GM19193 (cell line): ENCODE data around the gene ENC1.

ENCODE experiments used
- POLR2A ChIP-seq: IDR thresholded peaks from 4 replicates; pipeline ENCODE4 v1.6.1; 2011; ENCODE audit not compliant: insufficient read depth, insufficient read length; ENCODE audit errors: extremely low read depth

The ENC1 gene

DNA sequence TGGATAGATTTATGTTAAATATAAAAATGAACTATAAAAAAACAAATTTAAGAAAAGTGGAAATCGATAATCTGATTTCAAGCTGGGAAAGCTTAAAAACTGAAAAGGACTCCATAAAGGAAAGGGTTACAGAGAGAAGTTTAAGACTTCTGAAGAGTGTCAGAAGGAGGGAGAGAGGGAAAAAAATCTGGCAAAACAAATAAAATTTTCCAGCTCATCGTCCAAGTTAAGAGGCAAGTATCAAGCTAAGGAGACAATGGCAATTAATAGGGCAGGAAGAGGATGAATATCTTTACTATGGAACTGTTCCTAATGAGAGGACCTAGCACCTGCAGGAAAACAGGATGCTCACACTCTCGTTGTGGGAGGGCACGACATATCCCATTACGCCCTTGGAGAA is 24.0 kb upstream of the ENC1 start:
- no peak for TF ChIP-seq POLR2A

DNA sequence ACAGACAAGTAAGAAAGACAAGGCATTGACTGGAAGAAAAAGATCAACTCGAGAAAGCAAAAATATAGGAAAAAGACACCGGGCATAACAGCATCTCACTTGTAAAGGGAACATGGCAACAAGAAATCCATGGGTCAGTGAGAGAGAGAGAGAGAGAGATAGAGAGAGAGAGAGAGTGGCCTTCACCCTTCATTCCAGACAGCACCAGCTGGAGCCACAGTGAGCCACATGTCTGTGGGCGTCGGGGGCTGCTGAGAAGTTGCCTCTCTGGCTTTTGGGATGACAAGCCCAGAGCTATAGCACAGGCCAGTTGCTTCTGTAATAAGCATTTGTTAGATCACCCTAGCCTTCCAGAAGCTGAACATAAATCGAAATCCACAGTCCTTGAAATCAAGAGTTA is 20.3 kb upstream of the ENC1 start:
- TF ChIP-seq POLR2A: no peak

DNA sequence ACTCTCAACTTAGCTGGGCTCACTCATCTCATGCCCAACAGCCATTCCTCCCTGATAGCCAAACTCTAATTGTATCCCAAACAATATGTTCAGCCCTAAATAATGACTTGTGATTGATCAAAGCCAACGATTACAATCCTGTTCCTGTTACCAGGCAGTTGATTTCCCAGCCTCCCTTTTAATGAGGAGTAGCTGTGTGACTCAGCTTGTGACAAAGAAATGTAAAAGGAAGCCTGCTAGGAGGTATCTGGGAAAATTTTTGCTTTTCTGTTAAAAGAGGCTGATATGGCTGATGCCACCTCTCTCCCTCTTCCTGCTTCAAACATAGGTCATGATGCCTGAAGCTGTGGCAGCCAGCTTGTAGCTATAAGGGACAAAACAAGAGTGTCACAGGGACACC is 19.6 kb upstream of the ENC1 start:
- no peak for TF ChIP-seq POLR2A

DNA sequence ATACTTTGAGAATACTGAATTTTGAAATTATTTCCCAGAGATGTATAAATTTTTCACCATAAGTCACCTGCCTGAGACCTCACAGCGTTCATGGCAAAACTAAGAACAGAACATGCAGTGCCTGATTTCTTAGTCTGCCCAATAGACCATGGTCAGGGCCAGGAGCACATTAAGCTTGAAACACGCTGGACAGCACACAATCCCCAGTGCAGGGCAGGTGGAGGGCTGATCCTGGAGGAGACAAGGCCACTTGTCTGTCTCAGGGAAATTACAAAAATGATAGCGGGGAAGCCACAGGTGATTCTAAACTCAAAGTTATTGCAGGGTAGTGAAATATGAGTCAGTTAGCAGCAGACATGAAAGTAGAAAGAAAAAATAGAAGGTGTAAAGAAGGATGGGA is 18.6 kb upstream of the ENC1 start:
- TF ChIP-seq POLR2A: no peak

DNA sequence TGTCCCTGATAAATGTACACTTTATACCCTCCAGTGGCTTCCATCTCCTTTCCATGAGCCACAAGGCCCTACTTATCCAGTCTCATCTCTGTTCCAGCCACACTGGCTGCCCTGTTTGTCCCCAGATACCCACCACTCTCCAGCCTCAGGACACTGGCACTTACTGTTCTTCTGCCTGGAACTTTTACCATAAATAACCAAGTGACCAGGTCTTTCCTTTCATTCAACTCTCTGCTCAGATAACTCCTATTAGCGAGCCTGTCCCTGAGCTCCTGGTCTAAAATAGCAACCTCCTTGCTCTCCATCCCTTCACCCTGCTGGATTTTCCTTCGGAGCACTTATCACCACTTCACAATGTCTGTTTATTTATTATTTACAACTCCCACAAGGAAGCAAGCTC is 16.6 kb upstream of the ENC1 start:
- no peak for TF ChIP-seq POLR2A

DNA sequence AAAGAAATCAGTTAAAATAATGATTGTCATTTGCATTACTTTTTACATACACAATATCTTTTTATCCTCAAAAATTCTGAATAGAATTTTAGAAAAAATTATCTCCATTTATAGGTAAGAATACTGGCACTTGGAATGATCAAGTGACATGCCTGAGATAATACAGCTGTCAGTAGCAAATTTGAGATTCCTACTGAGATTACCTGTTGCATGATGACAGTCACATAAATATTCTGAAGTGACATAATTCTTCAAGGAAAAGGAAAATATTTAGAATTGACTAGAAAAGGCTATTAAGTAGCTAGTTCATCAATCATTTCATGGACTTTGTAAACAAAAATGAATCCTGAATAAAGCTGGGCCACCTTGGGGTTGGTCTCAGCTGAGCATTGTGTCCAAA is 15.2 kb upstream of the ENC1 start:
- no peak for TF ChIP-seq POLR2A

DNA sequence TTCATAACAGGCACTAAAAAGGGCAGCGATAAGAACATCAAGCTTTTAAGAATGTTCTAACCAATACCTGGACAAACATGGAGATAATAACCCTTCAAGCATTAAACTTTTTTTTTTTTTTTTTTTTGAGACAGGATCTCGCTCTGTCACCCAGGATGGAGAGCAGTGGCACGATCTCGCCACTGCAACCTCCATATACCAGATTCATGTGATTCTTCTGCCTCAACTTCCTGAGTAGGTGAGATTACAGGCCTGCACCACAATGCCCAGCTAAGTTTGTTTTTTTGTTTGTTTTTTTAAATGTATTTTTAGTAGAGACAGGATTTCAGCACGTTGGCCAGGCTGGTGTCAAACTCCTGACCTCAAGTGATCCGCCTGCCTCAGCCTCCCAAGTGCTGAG is 14.7 kb upstream of the ENC1 start:
- no peak for TF ChIP-seq POLR2A

DNA sequence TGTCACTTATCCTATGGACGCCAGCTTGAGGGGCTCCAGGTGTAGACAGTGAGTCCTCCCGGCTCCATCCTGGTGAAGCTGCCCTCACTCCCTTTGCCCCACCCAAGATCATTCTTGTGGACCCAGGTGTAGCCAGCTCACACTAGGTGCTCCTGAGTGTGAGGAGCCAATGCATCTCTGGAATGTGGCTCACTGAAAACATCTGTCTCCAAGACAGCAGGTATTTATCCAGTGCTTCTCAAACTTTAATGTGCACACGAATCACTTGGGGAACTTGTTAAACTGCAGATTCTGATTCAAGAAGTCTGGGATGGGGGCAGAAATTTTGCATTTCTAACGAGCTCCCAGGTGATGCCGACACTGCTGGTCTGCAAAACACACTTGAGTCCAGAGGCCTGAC is 13.5 kb upstream of the ENC1 start:
- TF ChIP-seq POLR2A: no peak

DNA sequence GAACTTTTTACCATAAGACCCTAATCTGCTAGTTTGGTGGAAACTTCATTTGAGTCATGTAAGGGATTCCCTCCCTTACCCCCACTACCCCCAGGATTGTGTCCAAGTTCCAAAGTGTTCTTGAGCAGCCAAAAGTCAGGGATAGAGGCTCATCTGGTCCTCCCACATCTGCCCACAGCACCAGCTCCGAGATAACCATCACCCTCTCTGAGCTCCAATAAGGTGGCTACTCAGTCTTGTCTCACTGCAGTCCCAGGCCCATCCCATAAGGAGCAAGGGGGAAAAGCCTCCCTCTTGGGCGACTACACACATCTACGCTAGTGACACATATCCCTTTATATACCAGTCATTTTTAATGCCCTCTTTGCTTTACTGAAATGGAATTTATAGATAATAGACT is 12.0 kb upstream of the ENC1 start:
- TF ChIP-seq POLR2A: no peak

DNA sequence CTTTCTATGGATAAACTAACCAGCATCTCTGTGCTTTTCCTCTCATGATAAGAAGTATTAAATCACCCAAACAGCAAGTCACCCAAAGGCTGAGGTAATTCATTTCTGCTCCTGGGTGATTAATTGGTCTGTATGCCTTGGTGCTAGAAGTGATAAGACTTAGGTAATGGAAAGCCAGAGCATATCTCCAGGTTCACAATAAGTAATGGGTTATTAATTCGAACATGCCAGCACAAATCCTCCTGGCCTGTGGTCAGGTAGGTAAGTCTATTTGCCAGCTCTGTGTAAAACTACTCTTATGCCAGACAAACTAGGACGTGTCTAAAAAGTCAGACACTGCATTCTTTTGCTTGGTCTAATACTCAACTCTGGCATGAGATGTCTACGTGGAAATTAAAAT is 11.2 kb upstream of the ENC1 start:
- TF ChIP-seq POLR2A: no peak

DNA sequence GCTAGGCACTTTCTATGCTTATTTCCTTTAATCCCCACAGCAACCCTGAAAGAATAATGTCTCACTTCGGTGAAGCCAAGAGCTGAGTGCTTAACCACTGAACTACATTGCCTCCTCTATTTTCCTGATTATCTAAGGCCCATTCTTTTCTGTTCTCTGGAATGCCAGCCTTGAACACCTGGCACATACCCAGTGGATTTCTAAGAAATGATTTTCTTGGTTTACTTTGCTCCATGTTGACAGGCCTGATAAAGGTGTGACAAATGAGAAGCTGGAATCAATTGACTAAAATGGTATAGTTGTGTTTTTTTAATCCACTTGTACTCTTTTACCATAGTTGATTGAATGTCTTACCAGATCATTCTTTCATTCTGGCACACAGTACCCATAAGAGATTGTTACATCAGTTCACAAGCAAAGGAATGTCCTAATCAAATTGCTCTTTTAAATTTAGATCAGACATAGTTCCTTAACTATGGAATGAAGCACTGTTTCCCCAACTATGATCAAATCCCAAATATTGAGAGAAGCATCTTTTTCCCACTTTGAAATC is 9.0 kb upstream of the ENC1 start:
- TF ChIP-seq POLR2A: no peak

DNA sequence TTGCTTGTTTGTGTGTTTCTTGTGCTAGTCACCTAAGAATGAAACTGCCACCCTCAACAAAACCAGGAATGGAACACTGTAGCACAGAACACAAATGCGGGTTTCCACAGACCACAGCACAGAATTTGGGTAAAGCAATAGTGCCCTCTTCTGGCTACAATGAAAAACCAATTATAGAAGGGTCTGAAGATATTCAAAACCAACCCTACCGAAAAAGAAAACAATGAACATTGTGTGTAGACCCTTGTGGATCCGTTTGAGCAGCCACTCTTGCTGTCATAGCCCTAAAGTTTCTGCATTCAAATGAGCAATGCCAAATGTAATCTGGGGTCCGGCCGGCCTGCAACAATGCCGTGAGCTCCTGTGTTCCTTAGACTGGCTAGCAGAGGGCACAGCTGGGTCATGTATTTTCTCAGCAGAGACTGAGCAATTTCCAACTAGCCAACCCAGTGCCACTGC is 8.3 kb upstream of the ENC1 start:
- TF ChIP-seq POLR2A: no peak

DNA sequence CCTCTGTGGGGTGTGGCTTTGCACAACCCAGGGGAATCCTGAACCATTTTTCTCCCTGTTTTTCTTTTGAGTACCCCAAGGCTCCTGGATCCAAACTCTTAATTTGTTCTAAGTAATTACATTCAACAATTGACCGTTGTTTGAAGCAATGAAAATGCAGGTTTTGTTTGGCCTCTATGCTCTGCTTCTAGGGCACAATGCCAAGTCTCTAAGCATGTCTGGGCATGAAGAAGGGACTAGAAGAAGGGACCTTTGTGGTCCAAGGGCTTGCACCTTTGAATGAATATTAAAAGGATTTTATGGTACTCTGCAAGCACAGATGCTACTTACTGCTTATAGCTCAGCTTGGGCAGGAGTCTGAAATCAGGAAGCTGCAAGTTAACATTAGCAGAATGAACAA is 6.6 kb upstream of the ENC1 start:
- no peak for TF ChIP-seq POLR2A

DNA sequence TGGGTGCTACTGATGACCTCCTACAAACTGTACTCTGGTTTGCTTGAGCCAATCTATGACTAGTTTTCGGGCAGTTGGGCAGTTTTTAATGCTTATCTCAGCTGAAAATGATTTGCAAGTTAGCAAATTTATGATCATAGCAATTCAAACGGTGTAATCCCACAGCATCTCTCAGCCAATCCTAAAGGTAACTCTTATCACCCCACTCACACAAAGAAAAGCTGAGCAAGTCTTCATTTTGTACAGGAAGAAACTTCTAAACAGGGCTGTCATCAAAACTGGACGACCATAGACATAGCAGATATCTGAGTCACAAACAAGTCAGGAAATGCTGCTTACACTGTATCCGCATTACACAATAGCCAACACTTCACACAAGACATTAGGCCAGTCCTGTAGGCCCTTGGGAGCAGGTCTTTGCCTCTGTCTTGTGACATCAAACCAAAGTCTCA is 2.6 kb upstream of the ENC1 start:
- no peak for TF ChIP-seq POLR2A

DNA sequence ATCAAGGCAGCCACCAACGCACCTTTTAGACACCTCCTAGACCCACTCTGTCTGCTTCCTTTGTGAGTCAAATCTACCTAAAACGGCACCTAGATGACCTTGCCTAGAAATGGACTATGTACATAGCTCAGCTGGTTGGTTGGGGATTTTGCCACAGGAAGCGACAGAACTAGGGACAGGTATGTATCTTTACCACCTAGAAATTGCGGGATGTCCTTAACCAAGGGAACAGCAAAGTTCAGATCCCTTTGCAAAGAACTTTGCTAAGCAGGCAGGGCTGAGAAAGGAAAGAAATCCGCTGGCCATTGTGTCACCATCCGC is 2.0 kb upstream of the ENC1 start:
- TF ChIP-seq POLR2A: no peak

DNA sequence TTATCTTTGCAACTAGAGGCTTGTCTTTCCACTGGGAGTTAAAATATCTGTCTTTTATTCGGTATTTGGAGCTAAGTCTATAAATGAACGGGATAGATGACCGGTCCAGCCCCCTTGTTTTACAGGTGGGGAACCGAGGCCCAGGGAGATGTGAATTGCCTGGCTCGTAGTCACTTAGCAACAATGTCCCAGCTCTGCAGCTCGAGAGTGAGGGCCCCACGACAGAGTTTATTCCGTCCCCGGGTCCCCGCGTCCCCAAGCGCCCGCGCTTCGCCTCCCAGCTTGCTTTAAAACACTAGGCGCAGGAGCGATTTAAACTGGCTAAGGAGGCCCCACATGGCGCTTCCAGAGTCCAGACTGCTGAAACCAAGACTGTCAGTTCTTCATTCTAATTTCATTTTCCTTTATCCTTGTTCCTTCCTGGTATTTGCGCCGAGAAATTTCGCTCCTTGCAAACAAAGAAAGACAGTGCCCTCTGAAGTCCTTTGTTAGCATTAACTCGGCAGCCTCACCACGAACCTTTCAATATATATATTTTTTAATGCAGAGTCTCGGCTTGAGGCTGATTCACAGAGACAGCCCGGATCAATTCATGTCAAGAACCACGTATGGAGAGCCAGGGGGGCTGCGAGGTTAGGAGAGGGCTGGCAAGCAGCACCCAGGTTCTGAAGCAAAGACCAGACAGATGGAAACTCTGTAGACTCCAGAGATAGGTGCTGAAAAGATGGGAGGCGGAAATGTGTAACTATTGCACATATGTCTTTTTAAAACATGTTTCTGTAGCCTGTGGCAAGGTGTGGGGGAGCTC is 1.4 kb upstream of the ENC1 start:
- TF ChIP-seq POLR2A: no peak
